K562 (cell line): Measurements from ENCODE around the gene RACGAP1. TPM values are rescaled to one million over a fixed set of nuclear protein-coding genes. Genes with fewer than 3 reads are reported as not detected.

Experiments used
- BCL6 ChIP-seq: fragments of 250-450 bp; sonication (Bioruptor Pico); IDR thresholded peaks from 2 replicates; pipeline ENCODE4 v1.4.0; 2020
- BHLHE40 ChIP-seq: IDR thresholded peaks from 2 replicates; pipeline ENCODE4 v1.6.1; 2011; ENCODE audit warnings: low read length, improper control_type of control experiment
- CEBPG ChIP-seq, 3 experiments: fragments of 200-800 bp in 1 of 3; sonication (Bioruptor generic) in 1 of 3; sonication (generic) in 1 of 3; formaldehyde crosslinking in 1 of 3; IDR thresholded peaks in 2 of 3; conservative IDR thresholded peaks in 1 of 3; 2 replicates each; pipeline versions ENCODE4 v1.6.1 to v1.8.0; 2016 to 2022; ENCODE audit warnings: missing compliant biosample characterization in 2 of 3, missing genetic modification characterization in 2 of 3, mild to moderate bottlenecking in 1 of 3, missing genetic modification reagents in 1 of 3
- ETV6 ChIP-seq, 3 experiments: fragments of 150-350 bp in 1 of 3; sonication (generic) in 1 of 3; formaldehyde crosslinking in 1 of 3; IDR thresholded peaks; 2 replicates each; pipeline versions ENCODE4 v1.6.1 to v1.8.0; 2014 to 2022; ENCODE audit warnings: borderline replicate concordance in 2 of 3, low read depth in 2 of 3, antibody characterized with exemption in 1 of 3, low read length in 1 of 3, mild to moderate bottlenecking in 1 of 3, missing genetic modification reagents in 1 of 3
- HOMEZ ChIP-seq: fragments of 250-450 bp; sonication (Bioruptor Pico); IDR thresholded peaks from 2 replicates; pipeline ENCODE4 v1.4.0; 2020; ENCODE audit warnings: mild to moderate bottlenecking, moderate library complexity
- MCM3 ChIP-seq: fragments of 450-650 bp; IDR thresholded peaks from 2 replicates; pipeline ENCODE4 v1.6.1; 2016
- MTF1 ChIP-seq: fragments of 250-450 bp; sonication (Bioruptor Pico); IDR thresholded peaks from 2 replicates; pipeline ENCODE4 v1.9.0; 2021; ENCODE audit warnings: moderate library complexity, mild to moderate bottlenecking, inconsistent platforms, borderline replicate concordance
- REST ChIP-seq, 2 experiments: fragments of 450-650 bp; formaldehyde crosslinking in 1 of 2; IDR thresholded peaks; 2 replicates each; pipeline versions ENCODE4 v1.4.0 to v1.6.1; 2014 to 2020; ENCODE audit warnings: mild to moderate bottlenecking in 2 of 2, borderline replicate concordance in 1 of 2, low read depth in 1 of 2
- RREB1 ChIP-seq: fragments of 250-450 bp; sonication (Bioruptor Pico); IDR thresholded peaks from 2 replicates; pipeline ENCODE4 v1.4.0; 2020
- ZNF12 ChIP-seq: sonication (generic); formaldehyde crosslinking; IDR thresholded peaks from 2 replicates; pipeline ENCODE4 v1.4.0; 2020; ENCODE audit warnings: mild to moderate bottlenecking, missing genetic modification reagents
- polyA plus RNA-seq, 8 experiments: library from polyadenylated mRNA; depleted of rRNA in 4 of 8; stranded (reverse) in 5 of 8; unstranded in 3 of 8; fragments of >200 nt; fragmentation: Nextera tagmentation in 2 of 8; fragmentation: Illumina TruSeq in 1 of 8; extraction: Ambion mirVana in 2 of 8; extraction: Trizol in 1 of 8; gene quantifications; 2 replicates each; pipeline versions ENCODE4 v1.2.1 to v1.2.3, GENCODE V29; 2011 to 2014; ENCODE audit warnings: inconsistent platforms in 1 of 8, missing spikeins in 1 of 8
- total RNA-seq, 7 experiments: library from RNA; depleted of rRNA in 6 of 7; stranded (reverse); fragments of >200 nt in 6 of 7; fragmentation: Illumina TruSeq in 2 of 7; extraction: Trizol in 2 of 7; gene quantifications; 2 replicates each; pipeline versions ENCODE4 v1.2.1 to v1.2.3, GENCODE V29; 2011 to 2021; ENCODE audit warnings: low replicate concordance in 1 of 7

The RACGAP1 gene
- total and polyA plus RNA-seq, 9 of the 15 experiments (the other 6 are each of a cell fraction or from before 2014, with no cell fraction given) = 56.4 to 92.9 (median 71.8) TPM

GRCh38 chr12:50050410-50051098 is 25.3 kb upstream of the RACGAP1 start (continued):
- TF ChIP-seq MCM3 (no peak), BCL6 (CRISPR knock-in tag) (0 out of 2 replicates have a peak, but pooled peaks have one; percentile 57), HOMEZ (CRISPR knock-in tag) (no peak), MTF1 (CRISPR knock-in tag) (no peak), CEBPG (CRISPR knock-in tag; IDR thresholded peaks at IDR 0.05) (peak; percentile 89), CEBPG (tag; conservative IDR thresholded peaks at IDR 0.05 in 1 of 2, IDR thresholded peaks at IDR 0.05 in 1 of 2) (peak; percentile 89 to 95), ETV6 (IDR thresholded peaks at IDR 0.05; ENCODE audit: borderline replicate concordance in 1 of 2, low read depth in 2 of 2, low read length in 1 of 2) (no peak), ETV6 (CRISPR knock-in tag; IDR thresholded peaks at IDR 0.05; ENCODE audit: borderline replicate concordance) (no peak), RREB1 (no peak), REST (IDR thresholded peaks at IDR 0.05; ENCODE audit: borderline replicate concordance) (no peak), REST (CRISPR knock-in tag; IDR thresholded peaks at IDR 0.05; ENCODE audit: low read depth) (no peak), ZNF12 (CRISPR knock-in tag) (no peak), BHLHE40 (peak; percentile 76)
